GM18511 (cell line): Measurements from ENCODE around the gene KRT78.
"Not testable (repeated sequence)": the region's sequence is repeated elsewhere in the genome, so short reads cannot be mapped to it uniquely, and the experiment has no call there.

Source experiments
- ATAC-seq: cut with Tn5 transposase; IDR thresholded peaks from one replicate; pipeline ENCODE4 v1.9.1; 2021; ENCODE audit warnings: mild to moderate bottlenecking, moderate library complexity; ENCODE audit not compliant: unreplicated experiment

Gene KRT78

DNA sequence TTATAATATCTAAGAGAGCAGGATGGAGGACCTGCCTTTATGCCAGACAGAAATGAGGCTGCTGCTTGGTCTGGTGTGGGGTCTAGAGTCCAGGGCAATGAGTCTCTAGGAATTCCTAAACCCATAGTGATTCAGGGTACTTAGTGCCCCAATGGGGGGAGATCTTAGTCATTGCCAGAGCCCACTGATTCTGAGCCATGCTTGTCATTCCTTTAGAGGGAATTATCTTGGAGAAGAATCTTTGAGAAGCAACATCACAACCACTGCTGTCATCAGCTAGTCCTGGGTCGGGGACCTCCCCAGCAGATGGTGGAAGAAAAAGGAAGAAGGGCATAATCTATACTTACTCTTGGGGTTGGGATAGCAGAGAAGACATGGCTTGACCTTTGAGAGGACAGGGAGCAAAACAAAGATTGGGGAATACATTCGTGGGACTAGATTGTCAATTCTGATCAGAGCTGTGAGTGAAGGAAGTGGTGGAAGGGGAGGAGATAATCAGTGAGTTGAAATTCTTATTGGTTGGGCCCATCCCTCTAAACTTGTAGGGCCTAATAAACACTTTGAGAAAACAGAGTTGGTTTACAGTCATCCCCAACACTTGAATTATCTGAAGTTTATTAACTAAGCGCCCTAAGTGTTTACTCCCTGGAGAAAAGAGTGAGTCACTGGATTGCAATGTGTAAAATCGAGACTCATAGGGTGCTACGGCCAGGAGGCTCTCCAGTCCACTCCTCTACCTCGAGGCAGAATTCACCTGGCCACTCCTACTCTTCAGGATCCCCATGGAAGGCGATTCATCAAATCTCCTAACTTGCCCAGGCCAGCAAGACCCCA is 49.9 kb downstream of the KRT78 start:
- ATAC-seq: no peak

GRCh38 chr12:52798003-52798670 is 50.7 kb downstream of the KRT78 start:
- no peak for ATAC-seq

- no peak for ATAC-seq
These were observed 51.3 kb downstream of the KRT78 start for GRCh38 chr12:52797529-52797894.

GRCh38 chr12:52796839-52797528 is 51.8 kb downstream of the KRT78 start:
- no peak for ATAC-seq

DNA sequence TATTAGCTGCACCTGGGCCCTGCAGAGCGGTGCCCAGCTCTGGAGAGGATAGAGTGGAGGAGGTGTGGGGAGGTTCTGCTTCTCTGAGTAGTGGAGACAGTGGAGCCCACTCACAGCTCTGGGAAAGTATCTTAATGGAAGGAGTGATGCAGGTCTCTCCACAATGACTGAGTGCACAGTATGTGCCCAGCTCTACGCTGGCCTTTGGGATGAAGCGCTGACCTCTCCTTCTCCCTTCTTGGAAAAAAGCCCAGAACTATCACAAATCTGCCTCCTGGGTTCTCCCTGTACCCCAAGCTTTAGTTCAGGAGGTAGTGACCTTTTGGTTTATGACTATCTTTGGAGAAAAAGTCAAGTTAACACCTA is 52.4 kb downstream of the KRT78 start:
- no peak for ATAC-seq

- no peak for ATAC-seq
These were observed 52.9 kb downstream of the KRT78 start, which contains the start of gene KRT3 for GRCh38 chr12:52795694-52796428. Gene KRT3, minus strand, starts transcription at chr12:52796117. Its CDS starts 75 bp downstream, at chr12:52796042.

DNA sequence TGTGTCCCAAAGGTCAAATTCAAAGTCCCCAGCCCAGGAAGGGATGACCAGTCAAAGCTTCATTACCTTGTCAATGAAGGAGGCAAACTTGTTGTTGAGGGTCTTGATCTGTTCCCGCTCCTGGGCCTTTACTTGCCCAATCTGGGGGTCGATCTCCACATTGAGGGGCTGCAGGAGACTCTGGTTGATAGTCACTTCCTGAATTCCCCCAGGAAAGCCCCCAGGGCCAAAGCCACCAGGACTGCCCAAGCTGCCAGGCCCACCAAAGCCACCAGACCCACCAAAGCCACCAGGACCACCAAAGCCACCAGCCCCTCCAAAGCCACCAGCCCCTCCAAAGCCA is 53.5 kb downstream of the KRT78 start:
- ATAC-seq: not testable (repeated sequence)

DNA sequence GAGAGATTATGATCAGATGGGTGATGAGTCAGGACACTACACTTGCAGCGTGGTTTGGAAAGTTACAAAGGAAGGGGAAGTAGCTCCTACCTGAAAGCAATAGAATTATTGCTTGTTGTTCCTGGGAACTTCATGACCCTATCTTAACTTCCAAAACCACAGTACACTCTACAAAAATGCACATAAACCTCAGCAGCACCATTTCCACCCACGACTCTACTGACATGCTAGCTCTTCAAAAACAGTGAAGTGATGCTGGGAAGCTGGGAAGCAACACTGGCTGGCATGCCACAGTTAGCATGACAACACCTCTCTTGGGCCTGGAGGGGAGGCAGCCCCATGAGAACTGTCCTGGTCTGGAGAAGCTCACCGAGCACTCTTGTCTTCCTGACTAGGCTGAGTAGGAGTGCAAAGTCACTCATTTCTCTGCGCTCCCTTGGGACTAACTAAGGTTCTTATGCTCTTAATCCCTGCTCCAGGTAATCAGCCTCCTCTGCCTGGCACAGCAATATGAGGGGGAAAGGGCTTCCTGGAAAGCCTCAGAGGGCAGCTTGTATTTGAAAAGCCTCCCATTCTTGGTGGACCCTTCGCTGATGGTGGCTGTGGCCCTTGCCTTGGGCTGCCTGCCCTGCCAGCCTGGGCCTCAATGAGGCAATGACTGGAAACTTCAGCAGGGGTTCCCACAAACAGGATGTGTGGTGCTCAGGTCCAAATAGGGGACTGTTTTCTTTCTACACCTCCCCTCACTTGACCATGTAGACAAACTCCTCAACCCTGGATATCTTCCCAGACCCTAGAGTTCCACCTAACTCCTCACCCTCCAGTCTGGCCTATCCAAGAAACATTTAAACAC is 54.1 kb downstream of the KRT78 start:
- no peak for ATAC-seq

- ATAC-seq: no peak
These were observed 56.4 kb downstream of the KRT78 start for GRCh38 chr12:52792185-52793029.

GRCh38 chr12:52791271-52792184 is 57.3 kb downstream of the KRT78 start:
- ATAC-seq: no peak

DNA sequence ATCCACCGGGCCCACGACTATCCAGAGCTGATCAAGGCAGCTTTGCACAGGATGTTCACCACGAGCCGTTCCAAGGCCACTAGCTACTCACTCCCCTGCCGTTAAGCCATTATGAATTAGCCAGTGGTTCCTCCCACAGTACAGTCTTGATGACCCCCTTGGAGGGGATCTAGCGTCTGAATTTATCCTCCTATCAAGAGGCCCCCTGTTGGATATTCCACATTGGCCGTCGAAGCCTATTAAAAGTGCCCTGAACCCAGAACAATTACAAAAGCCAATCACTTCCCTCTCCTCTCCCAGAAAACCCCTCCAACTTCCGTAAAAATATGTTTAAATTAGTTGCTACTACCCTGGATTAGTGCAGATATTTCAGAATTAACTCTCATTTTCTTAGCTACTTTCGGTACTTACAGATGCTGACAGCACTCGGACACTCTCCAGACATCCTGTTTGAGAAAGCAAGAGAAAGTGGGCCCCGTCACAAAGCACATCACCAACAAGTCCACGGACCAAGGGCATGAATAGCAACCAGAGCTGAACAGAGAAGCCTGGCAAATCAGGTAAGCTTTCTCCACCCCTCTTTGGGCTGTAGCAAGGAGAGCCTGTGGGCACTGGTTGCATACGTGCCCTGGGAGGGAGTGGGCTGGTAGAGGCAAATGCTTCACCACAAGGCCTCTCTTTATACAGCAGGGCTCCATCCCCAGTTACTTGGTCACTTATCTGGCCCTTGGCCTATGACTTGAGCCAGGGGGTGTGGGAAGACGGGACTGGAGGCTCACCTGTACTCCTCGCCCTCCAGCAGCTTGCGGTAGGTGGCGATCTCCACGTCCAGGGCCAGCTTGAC is 58.1 kb downstream of the KRT78 start:
- no peak for ATAC-seq

DNA sequence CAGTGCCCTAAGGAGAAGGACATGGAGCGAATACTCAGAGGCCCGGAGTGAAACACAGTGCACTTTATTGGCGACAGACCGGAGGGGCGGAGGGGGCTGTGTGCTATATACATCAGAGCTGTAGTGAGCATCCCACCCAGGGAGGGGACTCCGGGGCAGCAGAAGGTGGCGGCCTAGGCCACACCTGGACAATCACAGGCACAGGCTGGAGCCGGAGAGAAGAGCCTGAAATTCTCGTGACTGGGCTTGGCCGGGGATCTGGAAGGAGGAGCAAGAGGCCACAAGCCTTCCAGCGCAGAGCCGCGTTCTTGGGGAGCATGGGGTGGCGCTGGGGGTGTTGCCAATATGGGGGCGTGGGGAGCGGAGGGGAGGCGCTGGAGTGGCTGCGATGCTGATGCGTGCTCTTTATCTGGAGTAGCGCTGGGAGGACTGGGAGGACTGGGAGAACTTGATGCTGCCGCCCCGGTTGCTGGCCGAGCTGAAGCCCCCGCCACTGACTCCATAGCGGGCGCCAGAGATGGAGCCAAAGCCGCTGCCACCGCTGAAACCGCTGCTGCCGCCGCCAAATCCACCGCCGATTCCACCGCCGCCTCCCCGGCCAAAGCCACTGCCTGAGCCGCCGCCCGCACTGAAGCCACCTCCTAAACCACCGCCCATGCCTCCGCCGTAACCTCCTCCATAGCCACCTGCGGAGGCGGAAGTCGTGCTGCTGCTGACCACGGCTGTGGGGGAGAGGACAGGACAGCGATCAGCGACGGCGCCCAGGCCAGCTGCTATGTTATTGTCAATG is 59.0 kb downstream of the KRT78 start:
- no peak for ATAC-seq

DNA sequence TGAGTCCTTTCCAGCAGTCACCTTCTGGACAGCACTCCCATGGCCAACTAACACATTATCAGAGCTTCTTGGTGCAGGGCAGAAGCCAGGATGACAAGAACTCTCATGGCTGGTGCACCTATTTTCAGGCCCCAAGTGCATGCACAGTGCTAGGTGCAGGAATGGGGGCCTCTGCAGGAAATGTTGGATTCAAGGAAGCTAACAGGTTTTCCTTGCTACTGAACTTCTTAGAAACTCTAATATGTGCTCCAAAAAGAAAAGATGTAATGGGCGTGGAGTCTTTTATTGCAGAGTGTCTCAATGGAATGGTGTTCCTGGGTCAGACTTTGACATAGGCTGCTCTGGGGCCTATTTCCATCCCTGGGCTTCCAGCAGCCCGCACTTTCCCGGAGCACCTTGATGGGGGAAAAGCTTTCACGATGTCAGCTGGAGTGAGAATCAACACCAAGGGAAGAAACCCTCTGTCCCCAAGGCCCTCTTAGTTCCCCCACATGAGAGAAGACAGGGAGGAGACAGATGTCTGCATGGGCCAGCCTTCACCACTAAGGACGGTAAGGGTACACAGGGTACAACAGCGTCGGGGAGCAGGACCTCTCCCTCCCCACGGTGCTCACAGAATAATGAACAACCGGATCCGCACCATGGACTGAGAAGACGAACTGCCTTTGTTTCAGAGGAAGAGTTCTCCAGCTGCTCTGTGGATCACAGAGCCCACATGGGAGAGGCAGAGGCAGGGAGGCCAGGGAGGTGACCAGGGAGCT is 59.7 kb downstream of the KRT78 start:
- ATAC-seq: no peak

DNA sequence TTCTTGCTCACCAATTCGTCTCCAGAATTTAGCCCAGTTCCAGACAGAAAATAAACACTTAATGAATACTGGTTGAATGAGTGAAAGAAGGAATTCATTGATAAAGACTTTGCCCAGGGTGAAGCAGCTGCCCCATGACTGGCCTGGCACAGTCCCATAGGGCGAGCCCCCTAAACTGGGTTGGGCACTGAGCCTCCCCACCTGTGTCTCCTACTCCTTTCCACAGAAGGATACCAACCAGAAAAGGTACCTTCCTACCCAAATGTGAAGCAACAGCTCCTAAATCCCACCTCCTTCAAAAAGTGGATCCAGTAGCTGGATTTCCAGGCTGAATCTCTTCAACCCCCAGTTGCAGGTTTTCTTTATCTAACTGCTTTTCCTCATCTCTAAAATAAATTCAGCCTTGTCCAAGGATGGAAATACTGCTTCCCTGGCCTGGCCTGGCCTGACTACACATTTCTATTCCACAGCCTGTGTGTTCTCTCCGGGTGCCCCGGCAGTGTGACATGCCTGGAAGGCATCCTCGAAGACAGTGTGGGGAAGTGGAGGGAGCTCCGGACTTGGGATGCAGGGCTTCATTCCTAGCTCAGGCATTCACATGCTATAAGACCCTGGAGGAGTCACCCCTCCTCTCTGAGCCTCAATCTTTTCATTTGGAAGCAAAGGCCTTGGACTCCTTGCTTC is 60.5 kb downstream of the KRT78 start:
- no peak for ATAC-seq
